ACC112 (cell line): Measurements from ENCODE around the gene SERP1.

ENCODE experiments used
- H2AFZ ChIP-seq: fragments of 200-600 bp; sonication (generic); one replicate; pipeline ENCODE4 v1.6.0; 2017; ENCODE audit warnings: antibody characterized with exemption, low read length; ENCODE audit not compliant: unreplicated experiment
- H3K27ac ChIP-seq: fragments of 200-600 bp; sonication (generic); 2 replicates; pipeline ENCODE4 v1.5.1; 2014; ENCODE audit warnings: low read depth, mild to moderate bottlenecking, antibody characterized with exemption, low read length, moderate library complexity
- H3K27me3 ChIP-seq: fragments of 200-600 bp; sonication (generic); 2 replicates; pipeline ENCODE4 v1.6.1; 2014; ENCODE audit warnings: mild to moderate bottlenecking, antibody characterized with exemption, low read length, moderate library complexity, mixed read lengths; ENCODE audit not compliant: insufficient read depth
- H3K36me3 ChIP-seq: fragments of 200-600 bp; sonication (generic); 2 replicates; pipeline ENCODE4 v1.6.1; 2016; ENCODE audit warnings: mild to moderate bottlenecking, antibody characterized with exemption, low read length, moderate library complexity, mixed read lengths; ENCODE audit not compliant: insufficient read depth
- H3K4me1 ChIP-seq: fragments of 200-600 bp; sonication (generic); one replicate; pipeline ENCODE4 v1.6.1; 2016; ENCODE audit warnings: low read length, mixed read lengths; ENCODE audit not compliant: insufficient read depth, unreplicated experiment, control insufficient read depth
- H3K4me3 ChIP-seq: fragments of 200-600 bp; sonication (generic); 2 replicates; pipeline ENCODE4 v1.5.1; 2014; ENCODE audit warnings: mild to moderate bottlenecking, low read depth, low read length
- H3K79me2 ChIP-seq: fragments of 200-600 bp; sonication (generic); one replicate; pipeline ENCODE4 v1.6.0; 2016; ENCODE audit warnings: low read length; ENCODE audit not compliant: control insufficient read depth, unreplicated experiment, insufficient read depth

Gene SERP1

GRCh38 chr3:150546226-150547044 is at the start of gene SERP1, which contains the start of gene EIF2A:
TSS of gene SERP1 (minus strand) at chr3:150546496. CDS start at chr3:150546135, 361 bp downstream.
TSS of gene EIF2A (plus strand) at chr3:150546787. CDS start at chr3:150546803, 16 bp downstream.
- H2AFZ ChIP-seq, result peak within 1 kb of the TSS; percentile 64
- peaks cover 90% of the 10 kb centered on the region for H3K79me2 ChIP-seq
- peaks cover 31% of the 10 kb centered on the region for H3K36me3 ChIP-seq
- no peaks in the 10 kb centered on the region for H3K27me3 ChIP-seq
- H3K4me1 ChIP-seq, result peaks cover 25% of the 10 kb centered on the region
- peak within 1 kb of the TSS; percentile 96 for H3K4me3 ChIP-seq
- H3K27ac ChIP-seq, result peak within 1 kb of the TSS; percentile 88

GRCh38 chr3:150594150-150594549 is 47.9 kb upstream of the SERP1 start:
- H3K79me2 ChIP-seq, result peaks cover 40% of the 10 kb centered on the region
- H3K4me3 ChIP-seq, result no peak overlapping the region
- H3K36me3 ChIP-seq, result no peaks in the 10 kb centered on the region
- peaks cover 4% of the 10 kb centered on the region for H3K4me1 ChIP-seq
- no peak overlapping the region for H3K27ac ChIP-seq
- H3K27me3 ChIP-seq, result no peaks in the 10 kb centered on the region
- H2AFZ ChIP-seq, result no peak overlapping the region

GRCh38 chr3:150589759-150590158 is 43.5 kb upstream of the SERP1 start:
- H3K4me3 ChIP-seq, result no peak overlapping the region
- no peaks in the 10 kb centered on the region for H3K27me3 ChIP-seq
- peaks cover 20% of the 10 kb centered on the region for H3K79me2 ChIP-seq
- no peaks in the 10 kb centered on the region for H3K4me1 ChIP-seq
- peaks cover 8% of the 10 kb centered on the region for H3K36me3 ChIP-seq
- H3K27ac ChIP-seq, result no peak overlapping the region
- no peak overlapping the region for H2AFZ ChIP-seq

GRCh38 chr3:150588027-150588830 is 41.9 kb upstream of the SERP1 start:
- Histone ChIP-seq H3K27ac (no peak overlapping the region), H3K4me1 (no peaks in the 10 kb centered on the region), H2AFZ (no peak overlapping the region), H3K4me3 (no peak overlapping the region), H3K36me3 (peaks cover 17% of the 10 kb centered on the region), H3K27me3 (no peaks in the 10 kb centered on the region), H3K79me2 (peaks cover 19% of the 10 kb centered on the region)

- Histone ChIP-seq H3K27ac (no peak overlapping the region), H3K79me2 (peaks cover 4% of the 10 kb centered on the region), H3K4me3 (no peak overlapping the region), H3K36me3 (peaks cover 26% of the 10 kb centered on the region), H3K27me3 (no peaks in the 10 kb centered on the region), H3K4me1 (no peaks in the 10 kb centered on the region), H2AFZ (no peak overlapping the region)
These were observed 36.7 kb upstream of the SERP1 start for GRCh38 chr3:150583028-150583427.

GRCh38 chr3:150582620-150583019 is 36.3 kb upstream of the SERP1 start:
- Histone ChIP-seq H2AFZ (no peak overlapping the region), H3K79me2 (peaks cover 4% of the 10 kb centered on the region), H3K27ac (no peak overlapping the region), H3K4me3 (no peak overlapping the region), H3K4me1 (no peaks in the 10 kb centered on the region), H3K27me3 (no peaks in the 10 kb centered on the region), H3K36me3 (peaks cover 26% of the 10 kb centered on the region)

GRCh38 chr3:150581174-150581573 is 34.9 kb upstream of the SERP1 start:
- no peaks in the 10 kb centered on the region for H3K4me1 ChIP-seq
- H2AFZ ChIP-seq, result no peak overlapping the region
- peaks cover 31% of the 10 kb centered on the region for H3K36me3 ChIP-seq
- H3K4me3 ChIP-seq, result no peak overlapping the region
- no peak overlapping the region for H3K27ac ChIP-seq
- peaks cover 4% of the 10 kb centered on the region for H3K79me2 ChIP-seq
- no peaks in the 10 kb centered on the region for H3K27me3 ChIP-seq

- Histone ChIP-seq H3K27me3 (no peaks in the 10 kb centered on the region), H3K27ac (no peak overlapping the region), H2AFZ (no peak overlapping the region), H3K79me2 (peaks cover 4% of the 10 kb centered on the region), H3K36me3 (peaks cover 16% of the 10 kb centered on the region), H3K4me1 (no peaks in the 10 kb centered on the region), H3K4me3 (no peak overlapping the region)
These were observed 31.6 kb upstream of the SERP1 start for GRCh38 chr3:150577855-150578254.

- H3K4me3 ChIP-seq, result no peak overlapping the region
- H3K27me3 ChIP-seq, result no peaks in the 10 kb centered on the region
- no peak overlapping the region for H3K27ac ChIP-seq
- H3K79me2 ChIP-seq, result peaks cover 3% of the 10 kb centered on the region
- peaks cover 48% of the 10 kb centered on the region for H3K36me3 ChIP-seq
- no peak overlapping the region for H2AFZ ChIP-seq
- no peaks in the 10 kb centered on the region for H3K4me1 ChIP-seq
These were observed 21.0 kb upstream of the SERP1 start for GRCh38 chr3:150567328-150567727.

GRCh38 chr3:150564243-150564642 is 17.9 kb upstream of the SERP1 start:
- Histone ChIP-seq H3K27me3 (no peaks in the 10 kb centered on the region), H3K79me2 (peaks cover 11% of the 10 kb centered on the region), H2AFZ (no peak overlapping the region), H3K4me3 (no peak overlapping the region), H3K27ac (no peak overlapping the region), H3K36me3 (peaks cover 42% of the 10 kb centered on the region), H3K4me1 (no peaks in the 10 kb centered on the region)
